Thyroid gland (tissue), 4 donors: ENCODE data around the gene RFX2. TPM values are rescaled to one million over a fixed set of nuclear protein-coding genes. Genes with fewer than 3 reads are reported as not detected.

ENCODE experiments used
- DNase-seq, 2 donors: peaks; one replicate each; pipeline ENCODE4 v3.0.0-alpha.2; 2019
- H3K27ac ChIP-seq, 3 donors: fragments of 200-600 bp; sonication (generic); 1 replicate in 2 of 3; 2 replicates in 1 of 3; pipeline ENCODE4 v1.5.1; 2016 to 2019; ENCODE audit warnings: mild to moderate bottlenecking in 1 of 3, moderate library complexity in 1 of 3
- H3K27me3 ChIP-seq: fragments of 200-600 bp; sonication (generic); one replicate; pipeline ENCODE4 v1.5.1; 2019
- H3K36me3 ChIP-seq, 2 donors: fragments of 200-600 bp; sonication (generic); one replicate each; pipeline ENCODE4 v1.5.1; 2016 to 2019
- H3K4me1 ChIP-seq, 2 donors: fragments of 200-600 bp; sonication (generic); one replicate each; pipeline ENCODE4 v1.5.1; 2017 to 2019
- H3K4me3 ChIP-seq, 3 donors: fragments of 200-600 bp; sonication (generic); replicated peaks in 1 of 3; 1 replicate in 2 of 3; 2 replicates in 1 of 3; pipeline ENCODE4 v1.5.1; 2016; ENCODE audit warnings: mild to moderate bottlenecking in 1 of 3
- H3K9me3 ChIP-seq: fragments of 200-600 bp; sonication (generic); one replicate; pipeline ENCODE4 v1.5.1; 2017
- POLR2A ChIP-seq, 2 donors: fragments of 450-650 bp; IDR thresholded peaks; one replicate each; pipeline ENCODE4 v1.6.1; 2017; ENCODE audit warnings: antibody characterized with exemption in 2 of 2, mild to moderate bottlenecking in 2 of 2, moderate library complexity in 1 of 2
- WGBS, 2 donors: methylation state at CpG; one replicate each; pipeline ENCODE4 v1.1.5; 2017; 5-methylcytosine and 5-hydroxymethylcytosine counted together
- intact Hi-C: fragments of 100-400 bp; cut with DNase I; formaldehyde crosslinking; loops from one replicate; pipeline ENCODE4 v1.15.1; 2023
- total RNA-seq, 4 donors: library from RNA; depleted of rRNA; stranded (reverse); fragments of >200 nt; gene quantifications; one replicate each; pipeline ENCODE4 v1.2.3, GENCODE V29; 2016
- TF ChIP-seq, protein P1 (sequence below), 6 experiments: fragments of 200-600 bp in 3 of 6; fragments of 450-650 bp in 3 of 6; sonication (generic) in 3 of 6; IDR thresholded peaks; one replicate each; pipeline ENCODE4 v1.5.1; 2016 to 2019; ENCODE audit warnings: antibody characterized with exemption in 6 of 6, mild to moderate bottlenecking in 2 of 6, inconsistent platforms in 1 of 6, moderate library complexity in 1 of 6

Gene RFX2
- total RNA-seq, 4 donors from 2014 or later, result 4.1 to 10.6 (median 7.7) TPM

DNA sequence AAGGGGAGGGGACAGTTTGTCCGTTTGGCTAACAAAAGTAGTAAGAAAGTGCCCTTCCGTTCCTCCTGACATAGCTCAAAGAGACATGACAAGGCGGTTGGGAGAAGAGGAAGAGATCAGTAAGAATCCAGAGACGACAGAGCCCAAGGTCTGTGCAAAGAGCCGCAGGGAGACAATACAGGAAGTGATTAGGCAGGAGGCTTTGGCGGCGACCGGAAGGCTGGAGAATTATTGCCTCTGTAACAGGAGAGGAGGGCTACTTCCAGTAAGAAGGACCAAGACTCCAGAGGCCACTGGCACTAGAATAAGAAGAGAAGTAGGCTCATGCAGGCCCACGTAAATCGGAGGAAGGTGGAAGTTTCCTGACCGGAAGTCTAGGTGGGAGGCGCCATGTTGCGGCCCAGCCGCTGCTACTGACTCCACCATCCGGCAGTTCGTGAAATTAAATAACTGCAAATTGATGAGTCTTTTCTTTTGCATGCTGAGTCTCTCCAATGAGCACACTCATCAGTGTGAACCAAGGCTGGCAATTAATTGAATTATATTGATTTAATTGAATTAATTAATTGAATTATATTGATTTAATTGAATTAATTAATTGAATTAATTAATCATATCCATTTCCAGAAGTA, 9.9 kb downstream of the RFX2 start:
- no peak overlapping the region for H3K4me3 ChIP-seq
- no peaks in the 10 kb centered on the region for H3K27me3 ChIP-seq
- H3K4me1 ChIP-seq, result peaks cover 7 to 18% of the 10 kb centered on the region in 2 donors
- no peak for DNase-seq
- intact Hi-C loops, result no loop called here
- TF ChIP-seq, protein P1, sequence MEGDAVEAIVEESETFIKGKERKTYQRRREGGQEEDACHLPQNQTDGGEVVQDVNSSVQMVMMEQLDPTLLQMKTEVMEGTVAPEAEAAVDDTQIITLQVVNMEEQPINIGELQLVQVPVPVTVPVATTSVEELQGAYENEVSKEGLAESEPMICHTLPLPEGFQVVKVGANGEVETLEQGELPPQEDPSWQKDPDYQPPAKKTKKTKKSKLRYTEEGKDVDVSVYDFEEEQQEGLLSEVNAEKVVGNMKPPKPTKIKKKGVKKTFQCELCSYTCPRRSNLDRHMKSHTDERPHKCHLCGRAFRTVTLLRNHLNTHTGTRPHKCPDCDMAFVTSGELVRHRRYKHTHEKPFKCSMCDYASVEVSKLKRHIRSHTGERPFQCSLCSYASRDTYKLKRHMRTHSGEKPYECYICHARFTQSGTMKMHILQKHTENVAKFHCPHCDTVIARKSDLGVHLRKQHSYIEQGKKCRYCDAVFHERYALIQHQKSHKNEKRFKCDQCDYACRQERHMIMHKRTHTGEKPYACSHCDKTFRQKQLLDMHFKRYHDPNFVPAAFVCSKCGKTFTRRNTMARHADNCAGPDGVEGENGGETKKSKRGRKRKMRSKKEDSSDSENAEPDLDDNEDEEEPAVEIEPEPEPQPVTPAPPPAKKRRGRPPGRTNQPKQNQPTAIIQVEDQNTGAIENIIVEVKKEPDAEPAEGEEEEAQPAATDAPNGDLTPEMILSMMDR (IDR thresholded peaks at IDR 0.05), result no peak
- TF ChIP-seq POLR2A (IDR thresholded peaks at IDR 0.05), result no peak
- H3K9me3 ChIP-seq, result no peaks in the 10 kb centered on the region
- WGBS, 2 donors, result 72 to 75% methylated on average over 16 of the region's 16 CpGs
- no peaks in the 10 kb centered on the region for H3K36me3 ChIP-seq
- H3K27ac ChIP-seq, result peak overlapping the region in 1 of 3 donors; percentile 57

DNA sequence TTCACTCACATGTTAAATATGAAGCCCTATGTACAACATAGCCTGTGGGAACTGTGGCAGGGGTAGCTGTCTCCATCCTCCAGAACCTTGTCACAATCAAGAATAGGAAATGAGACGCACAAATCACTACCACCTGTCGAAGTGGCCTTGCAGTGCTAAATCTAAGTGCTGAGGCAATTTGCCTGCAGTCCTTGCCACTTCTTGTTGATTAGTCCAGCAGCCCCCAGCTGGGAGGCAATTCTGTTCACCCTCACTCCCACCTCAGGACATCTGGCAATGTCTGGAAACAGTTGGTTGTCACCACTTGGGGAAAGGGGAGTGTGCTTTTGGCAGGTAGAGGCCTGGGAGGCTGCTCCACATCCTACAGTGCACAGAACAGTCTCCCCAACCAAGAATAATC, 10.7 kb downstream of the RFX2 start:
- no peaks in the 10 kb centered on the region for H3K36me3 ChIP-seq
- H3K4me1 ChIP-seq, result peaks cover 7 to 18% of the 10 kb centered on the region in 2 donors
- intact Hi-C loops, result no loop called here
- no peak overlapping the region for H3K27ac ChIP-seq
- H3K9me3 ChIP-seq, result no peaks in the 10 kb centered on the region
- WGBS, 2 donors, result 92 to 100% methylated on average over 2 of the region's 2 CpGs
- no peaks in the 10 kb centered on the region for H3K27me3 ChIP-seq
- DNase-seq, result no peak
- TF ChIP-seq, protein P1 (IDR thresholded peaks at IDR 0.05), result no peak
- no peak for TF ChIP-seq POLR2A (IDR thresholded peaks at IDR 0.05)
- no peak overlapping the region for H3K4me3 ChIP-seq

DNA sequence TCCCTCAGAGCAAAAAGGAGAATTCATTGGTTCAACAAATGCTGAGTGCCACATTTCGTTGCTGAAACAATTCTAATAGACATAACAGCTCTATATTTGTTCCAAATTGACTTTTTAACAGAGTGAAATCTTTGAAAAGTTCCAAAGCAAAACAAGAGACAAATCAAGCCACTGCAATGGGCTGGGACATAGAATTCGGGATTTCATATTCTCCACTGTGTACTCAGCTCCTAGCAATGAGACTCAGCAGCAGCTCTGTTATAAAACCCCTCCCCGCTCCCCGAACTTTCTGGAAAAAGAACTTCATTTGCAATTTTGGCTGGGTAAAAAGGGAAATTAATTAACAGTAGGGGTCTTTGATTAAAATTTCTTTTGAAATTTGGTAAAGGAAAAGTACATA, 11.3 kb downstream of the RFX2 start:
- intact Hi-C loops, result no loop called here
- no peak for TF ChIP-seq POLR2A (IDR thresholded peaks at IDR 0.05)
- TF ChIP-seq, protein P1 (IDR thresholded peaks at IDR 0.05), result no peak
- DNase-seq, result no peak
- Histone ChIP-seq H3K27me3 (no peaks in the 10 kb centered on the region), H3K4me1 (peaks cover 7 to 16% of the 10 kb centered on the region in 2 donors), H3K27ac (no peak overlapping the region), H3K9me3 (no peaks in the 10 kb centered on the region), H3K36me3 (no peaks in the 10 kb centered on the region), H3K4me3 (no peak overlapping the region)
- 77 to 79% methylated on average over 4 of the region's 4 CpGs for WGBS, 2 donors

DNA sequence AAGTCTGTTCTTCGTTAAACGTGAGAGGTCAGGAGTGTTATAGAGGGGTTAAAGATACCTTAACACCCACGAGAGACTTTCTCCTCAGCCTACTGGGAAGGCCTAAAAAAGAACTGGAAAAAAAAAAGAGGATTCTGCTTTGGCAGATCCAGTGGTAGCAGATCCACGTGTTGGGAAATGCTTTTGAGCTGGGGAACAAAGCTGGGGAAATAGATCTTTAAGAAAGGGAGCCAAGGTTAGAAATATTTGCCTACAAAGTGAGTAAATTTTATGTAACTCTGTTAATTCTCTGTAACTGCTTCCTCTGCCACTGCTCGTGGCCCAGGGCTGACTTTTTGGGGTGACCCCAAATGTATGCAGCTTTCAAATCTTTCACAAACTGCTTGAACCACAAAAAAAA, 11.7 kb downstream of the RFX2 start:
- Histone ChIP-seq H3K4me1 (peaks cover 7 to 11% of the 10 kb centered on the region in 2 donors), H3K4me3 (no peak overlapping the region), H3K36me3 (no peaks in the 10 kb centered on the region), H3K27me3 (no peaks in the 10 kb centered on the region), H3K9me3 (no peaks in the 10 kb centered on the region), H3K27ac (no peak overlapping the region)
- intact Hi-C loops, result no loop called here
- no peak for DNase-seq
- WGBS, 2 donors, result 70% methylated on average over 5 of the region's 5 CpGs
- TF ChIP-seq, protein P1 (IDR thresholded peaks at IDR 0.05), result no peak
- TF ChIP-seq POLR2A (IDR thresholded peaks at IDR 0.05), result no peak

DNA sequence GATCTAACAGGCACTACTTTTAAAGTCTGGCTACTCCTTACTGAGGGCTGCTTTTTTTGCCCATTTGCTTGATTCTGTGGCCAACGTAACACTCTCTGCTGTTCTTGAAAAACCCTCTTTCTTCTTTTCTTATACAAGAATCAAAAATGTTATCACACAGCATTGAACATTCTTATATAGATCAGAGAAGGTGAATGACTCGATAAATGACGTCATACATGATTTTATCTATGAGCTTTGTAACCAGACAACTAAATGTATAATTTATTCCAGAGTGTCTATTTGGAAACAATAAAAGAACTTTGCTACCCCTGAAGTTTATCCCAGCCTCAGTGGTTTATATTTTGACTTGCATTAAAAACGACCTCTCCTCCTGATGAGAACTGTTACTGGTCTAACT, 12.4 kb downstream of the RFX2 start:
- Histone ChIP-seq H3K27me3 (no peaks in the 10 kb centered on the region), H3K4me1 (peaks cover 2 to 7% of the 10 kb centered on the region in 2 donors), H3K36me3 (no peaks in the 10 kb centered on the region), H3K4me3 (no peak overlapping the region), H3K9me3 (no peaks in the 10 kb centered on the region), H3K27ac (no peak overlapping the region)
- 88 to 91% methylated on average over 4 of the region's 4 CpGs for WGBS, 2 donors
- DNase-seq, result no peak
- no peak for TF ChIP-seq POLR2A (IDR thresholded peaks at IDR 0.05)
- TF ChIP-seq, protein P1 (IDR thresholded peaks at IDR 0.05), result no peak
- intact Hi-C loops, result no loop called here
